Stimulated activated CD8-positive, alpha-beta memory T cell treated with anti-CD3 and anti-CD28 coated beads, Interleukin-4, amount 100 ng/mL, for 1 hour (primary cell): Measurements from ENCODE around the gene PRKCZ.

Experiments used
- DNase-seq, 2 donors: peaks; one replicate each; pipeline ENCODE4 v3.0.0-alpha.2; 2020; ENCODE audit warnings: low read depth in 2 of 2, low spot score in 1 of 2

The PRKCZ gene

GRCh38 chr1:2045468-2046173 lies 4.6 kb upstream of the PRKCZ start:
- no peak for DNase-seq

GRCh38 chr1:2046174-2046917 lies 3.9 kb upstream of the PRKCZ start:
- DNase-seq: no peak

GRCh38 chr1:2046953-2047748 lies 3.1 kb upstream of the PRKCZ start:
- DNase-seq: no peak

- no peak for DNase-seq
Measured at GRCh38 chr1:2047749-2048729, 2.2 kb upstream of the PRKCZ start.

GRCh38 chr1:2049225-2049717 lies 940 bp upstream of the PRKCZ start:
- no peak for DNase-seq

GRCh38 chr1:2050461-2050792 lies 216 bp downstream of the PRKCZ start:
- no peak for DNase-seq

- no peak for DNase-seq
Measured at GRCh38 chr1:2050793-2051682, 827 bp downstream of the PRKCZ start.

GRCh38 chr1:2052054-2052679 lies 2.0 kb downstream of the PRKCZ start:
- no peak for DNase-seq

- DNase-seq: no peak
Measured at GRCh38 chr1:2052756-2053155, 2.5 kb downstream of the PRKCZ start.

- DNase-seq: no peak
Measured at GRCh38 chr1:2053217-2053616, 3.0 kb downstream of the PRKCZ start.

GRCh38 chr1:2053784-2054376 lies 3.7 kb downstream of the PRKCZ start:
- no peak for DNase-seq

GRCh38 chr1:2054560-2054959 lies 4.3 kb downstream of the PRKCZ start:
- DNase-seq: no peak

- DNase-seq: no peak
Measured at GRCh38 chr1:2055911-2056575, 5.8 kb downstream of the PRKCZ start.

- DNase-seq: no peak
Measured at GRCh38 chr1:2056955-2057590, 6.9 kb downstream of the PRKCZ start.

GRCh38 chr1:2059290-2059953 lies 9.2 kb downstream of the PRKCZ start:
- DNase-seq: no peak

- no peak for DNase-seq
Measured at GRCh38 chr1:2060072-2060471, 9.9 kb downstream of the PRKCZ start.

GRCh38 chr1:2060535-2060934 lies 10.3 kb downstream of the PRKCZ start:
- DNase-seq: no peak
